GM12878 (cell line): ENCODE measurements around the gene SHROOM1. TPM values are rescaled to one million over a fixed set of nuclear protein-coding genes. Genes with fewer than 3 reads are reported as not detected.

ENCODE experiments used
- ATAC-seq: fragments of 200-7000 bp; cut with Tn5 transposase; 3 replicates; pipeline ENCODE4 v1.9.1; 2020; ENCODE audit warnings: mild to moderate bottlenecking, moderate library complexity
- BruUV-seq: library from RNA; stranded (reverse); fragments of 400-500 nt; replicated peaks from 2 replicates; lab custom pipeline; 2021; lab: Mats Ljungman, UMichigan
- CTCF ChIA-PET: fragments of 300-600 bp; sonication (Branson Sonifier 250); formaldehyde crosslinking; extraction: SDS; loops from one replicate; lab custom pipeline; 2021; ENCODE audit warnings: inconsistent platforms; lab: Yijun Ruan, JAX
- POLR2A ChIA-PET: fragments of 350-600 bp; formaldehyde crosslinking; extraction: SDS; loops from one replicate; lab custom pipeline; 2021; ENCODE audit warnings: inconsistent platforms; lab: Charles Lee
- RAD21 ChIA-PET: fragments of 300-600 bp; sonication (Branson Sonifier 250); formaldehyde crosslinking; loops from one replicate; lab custom pipeline; 2023; ENCODE audit warnings: antibody characterized with exemption; ENCODE audit not compliant: unreplicated experiment; lab: Charles Lee
- SMC1A ChIA-PET: fragments of 300-600 bp; sonication (Branson Sonifier 250); formaldehyde crosslinking; loops from one replicate; lab custom pipeline; 2023; ENCODE audit not compliant: unreplicated experiment, uncharacterized antibody; lab: Charles Lee
- DNase-seq: peaks from one replicate; pipeline ENCODE4 v3.0.0-alpha.2; 2011; ENCODE audit warnings: low read depth, low spot score
- FAIRE-seq: peaks from 3 replicates; lab custom pipeline; 2011; peaks lifted over from hg19 to GRCh38; lab: Jason Lieb, UNC
- H2AFZ ChIP-seq: 2 replicates; pipeline ENCODE4 v1.6.0; 2011; ENCODE audit warnings: low read depth, low read length, control low read depth; ENCODE audit not compliant: control insufficient read depth
- H3K27ac ChIP-seq: 2 replicates; pipeline ENCODE4 v1.5.1; 2011; ENCODE audit warnings: control low read depth; ENCODE audit not compliant: control insufficient read depth, insufficient read depth
- H3K27me3 ChIP-seq, 2 experiments: replicated peaks in 1 of 2; 2 replicates each; pipeline versions ENCODE4 v1.6.0 to v1.6.1; 2011; ENCODE audit warnings: low read length in 1 of 2; ENCODE audit not compliant: control insufficient read depth in 2 of 2, insufficient read depth in 2 of 2
- H3K36me3 ChIP-seq, 2 experiments: 2 replicates each; pipeline ENCODE4 v1.5.1; 2011; ENCODE audit warnings: low read length in 1 of 2; ENCODE audit not compliant: control insufficient read depth in 2 of 2, insufficient read depth in 2 of 2
- H3K4me1 ChIP-seq: 2 replicates; pipeline ENCODE4 v1.6.1; 2011; ENCODE audit warnings: mild to moderate bottlenecking, low read length, moderate library complexity, mixed read lengths; ENCODE audit not compliant: control insufficient read depth, insufficient read depth
- H3K4me2 ChIP-seq: 2 replicates; pipeline ENCODE4 v1.6.0; 2011; ENCODE audit warnings: control low read depth; ENCODE audit not compliant: control insufficient read depth, insufficient read depth
- H3K4me3 ChIP-seq: fragments of 200-600 bp; sonication (generic); 2 replicates; pipeline ENCODE4 v1.5.1; 2016
- H3K79me2 ChIP-seq: 2 replicates; pipeline ENCODE4 v1.6.0; 2011; ENCODE audit warnings: low read length; ENCODE audit not compliant: control insufficient read depth, insufficient read depth
- H3K9ac ChIP-seq: 2 replicates; pipeline ENCODE4 v1.8.0; 2011; ENCODE audit warnings: low read length, control low read depth, mixed read lengths; ENCODE audit not compliant: control insufficient read depth, insufficient read depth
- H3K9me3 ChIP-seq: replicated peaks from 3 replicates; pipeline ENCODE4 v1.5.1; 2011; ENCODE audit warnings: mild to moderate bottlenecking, low read length; ENCODE audit not compliant: control insufficient read depth, insufficient read depth
- H4K20me1 ChIP-seq: 2 replicates; pipeline ENCODE4 v1.6.0; 2011; ENCODE audit not compliant: control insufficient read depth, insufficient read depth
- BACH1 ChIP-seq: fragments of 450-650 bp; IDR thresholded peaks from 2 replicates; pipeline ENCODE4 v1.6.1; 2017; ENCODE audit warnings: mild to moderate bottlenecking, borderline replicate concordance
- CREM ChIP-seq: IDR thresholded peaks from 2 replicates; pipeline ENCODE4 v1.6.1; 2014; ENCODE audit warnings: antibody characterized with exemption, low read depth
- EED ChIP-seq: sonication (generic); IDR thresholded peaks from 2 replicates; pipeline ENCODE4 v1.6.1; 2016; ENCODE audit warnings: antibody characterized with exemption, low read depth
- EP300 ChIP-seq, 2 experiments: fragments of 150-350 bp in 1 of 2; IDR thresholded peaks; 2 replicates each; pipeline ENCODE4 v1.6.1; 2011 to 2012; ENCODE audit warnings: low read depth in 2 of 2, low read length in 2 of 2, borderline replicate concordance in 1 of 2, improper control_type of control experiment in 1 of 2, inconsistent platforms in 1 of 2; ENCODE audit not compliant: control insufficient read depth in 1 of 2
- NRF1 ChIP-seq: conservative IDR thresholded peaks from 2 replicates; pipeline ENCODE4 v1.6.1; 2011; ENCODE audit warnings: mild to moderate bottlenecking, low read depth, low read length, improper control_type of control experiment
- PML ChIP-seq: IDR thresholded peaks from 2 replicates; pipeline ENCODE4 v1.6.1; 2012; ENCODE audit warnings: low read length, inconsistent platforms
- POLR2AphosphoS5 ChIP-seq: IDR thresholded peaks from 2 replicates; pipeline ENCODE4 v1.6.1; 2011; ENCODE audit warnings: mild to moderate bottlenecking, low read length, inconsistent platforms
- RCOR1 ChIP-seq: conservative IDR thresholded peaks from 2 replicates; pipeline ENCODE4 v1.6.1; 2012; ENCODE audit warnings: low read depth, low read length, improper control_type of control experiment
- SRF ChIP-seq, 2 experiments: IDR thresholded peaks; 2 replicates each; pipeline ENCODE4 v1.6.1; 2011; ENCODE audit warnings: low read depth in 2 of 2, low read length in 2 of 2, mild to moderate bottlenecking in 1 of 2, moderate library complexity in 1 of 2
- ZBED1 ChIP-seq: IDR thresholded peaks from 2 replicates; pipeline ENCODE4 v1.6.1; 2016; ENCODE audit warnings: borderline replicate concordance
- ZBTB11 ChIP-seq: fragments of 450-650 bp; formaldehyde crosslinking; IDR thresholded peaks from 2 replicates; pipeline ENCODE4 v1.5.0; 2022; ENCODE audit warnings: mild to moderate bottlenecking, missing genetic modification characterization
- ZNF207 ChIP-seq: fragments of 450-650 bp; IDR thresholded peaks from 2 replicates; pipeline ENCODE4 v1.6.1; 2014; ENCODE audit warnings: antibody characterized with exemption, mild to moderate bottlenecking, borderline replicate concordance
- ZSCAN29 ChIP-seq: fragments of 450-650 bp; IDR thresholded peaks from 2 replicates; pipeline ENCODE4 v1.6.1; 2017; ENCODE audit warnings: mild to moderate bottlenecking, moderate library complexity
- WGBS: methylation state at CpG from one replicate; pipeline ENCODE4 v1.1.6; 2016; ENCODE audit warnings: low lambda C conversion rate; ENCODE audit not compliant: insufficient replicate concordance, insufficient coverage; ENCODE audit errors: missing lambda C conversion rate; 5-methylcytosine and 5-hydroxymethylcytosine counted together
- in situ Hi-C: fragments of 300-500 bp; cut with MboI; formaldehyde crosslinking; loops from 9 replicates; pipeline ENCODE4 v1.14.3; 2018; ENCODE audit warnings: mixed read lengths
- intact Hi-C: fragments of 100-400 bp; cut with micrococcal nuclease; formaldehyde crosslinking; loops from one replicate; pipeline ENCODE4 v1.14.2; 2022; ENCODE audit not compliant: unreplicated experiment
- polyA plus RNA-seq, 11 experiments: library from polyadenylated mRNA; depleted of rRNA in 4 of 11; unstranded in 6 of 11; stranded (reverse) in 5 of 11; fragments of >200 nt; fragmentation: Nextera tagmentation in 4 of 11; fragmentation: Illumina TruSeq in 1 of 11; extraction: Ambion mirVana in 4 of 11; extraction: Trizol in 1 of 11; gene quantifications; 1 replicate in 1 of 11; 2 replicates in 10 of 11; pipeline versions ENCODE4 v1.2.1 to v1.2.3, GENCODE V29; 2011 to 2016; ENCODE audit warnings: inconsistent platforms in 2 of 11, missing spikeins in 2 of 11, low read depth in 1 of 11
- total RNA-seq, 4 experiments: library from RNA; depleted of rRNA in 3 of 4; stranded (reverse); fragments of >200 nt in 3 of 4; fragmentation: Illumina TruSeq in 1 of 4; extraction: Trizol in 1 of 4; gene quantifications; 2 replicates each; pipeline versions ENCODE4 v1.2.1 to v1.2.3, GENCODE V29; 2013 to 2021
- TF ChIP-seq, protein P1 (sequence below): fragments of 450-650 bp; IDR thresholded peaks from 2 replicates; pipeline ENCODE4 v1.6.1; 2017; ENCODE audit warnings: mild to moderate bottlenecking
- TF ChIP-seq, protein P2 (sequence below): fragments of 450-650 bp; conservative IDR thresholded peaks from 2 replicates; pipeline ENCODE4 v1.6.1; 2017; ENCODE audit warnings: mild to moderate bottlenecking, moderate library complexity
- TF ChIP-seq, protein P3 (sequence below): fragments of 450-650 bp; IDR thresholded peaks from 2 replicates; pipeline ENCODE4 v1.6.1; 2014; ENCODE audit warnings: mild to moderate bottlenecking

Gene SHROOM1
- total and polyA plus RNA-seq, 10 of the 15 experiments (the other 5 are each of a cell fraction or from before 2014, with no cell fraction given) = 0.05 to 3.9 (median 1.3) TPM

DNA sequence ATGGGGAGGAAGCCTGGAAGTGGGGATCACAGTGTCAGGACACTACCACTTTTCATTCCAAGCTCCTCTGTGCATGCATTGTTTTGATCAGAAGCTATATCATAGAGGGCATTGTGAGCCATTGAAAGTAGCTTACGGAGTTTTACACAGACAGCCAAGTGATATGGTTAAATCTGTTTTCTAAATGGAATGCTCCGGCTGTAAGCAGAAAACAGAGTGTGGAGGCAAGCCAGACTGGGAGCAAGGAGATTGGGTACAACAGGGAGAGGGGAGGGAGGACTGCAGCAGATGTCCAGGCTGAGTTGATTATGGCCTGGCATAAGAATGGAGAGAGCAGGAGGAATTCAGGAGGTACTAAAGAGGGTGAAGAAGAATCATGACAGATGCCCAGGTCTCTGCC lies 32.8 kb downstream of the SHROOM1 start:
- no peak overlapping the region for H3K27ac ChIP-seq
- BruUV-seq = no TSS peak
- POLR2A ChIA-PET = interaction anchor here (0.6 to 2.5 kb wide), 4 partner anchors 20 to 390 kb away, joined by 3 to 9 read pairs (median 5); partner anchors contain the start of gene SEPTIN8
- 45% methylated on average over 2 of the region's 2 CpGs for WGBS
- DNase-seq (no peak), FAIRE-seq (no peak), ATAC-seq (no peak)
- H3K9ac ChIP-seq = no peak overlapping the region
- no peak overlapping the region for H2AFZ ChIP-seq
- H3K4me3 ChIP-seq = no peak overlapping the region
- RAD21 ChIA-PET = interaction anchor here (0.6 to 1.3 kb wide), 7 partner anchors 10 to 412 kb away, joined by 3 to 5 read pairs (median 3); partner anchors contain the start of gene CCNI2
- H3K36me3 ChIP-seq = no peaks in the 10 kb centered on the region
- H3K4me1 ChIP-seq = no peaks in the 10 kb centered on the region
- SMC1A ChIA-PET = interaction anchor here (0.6 to 2.1 kb wide), 12 partner anchors 10 to 271 kb away, joined by 3 to 6 read pairs (median 3); no protein-coding TSS in a partner anchor
- intact Hi-C loops (no loop called here), in situ Hi-C loops (no loop called here)
- no peak overlapping the region for H3K4me2 ChIP-seq
- TF ChIP-seq POLR2AphosphoS5 (no peak), SRF (IDR thresholded peaks at IDR 0.05; ENCODE audit: low read depth in 2 of 2, low read length in 2 of 2) (no peak), EP300 (IDR thresholded peaks at IDR 0.05; ENCODE audit: borderline replicate concordance in 1 of 2, control insufficient read depth in 1 of 2, low read depth in 2 of 2, low read length in 2 of 2) (no peak), ZBTB11 (CRISPR knock-in tag) (no peak), BACH1 (no peak), ZBED1 (no peak), NRF1 (no peak), EED (no peak), ZSCAN29 (no peak), RCOR1 (no peak), ZNF207 (no peak), CREM (no peak), PML (no peak)
- TF ChIP-seq, protein P1, sequence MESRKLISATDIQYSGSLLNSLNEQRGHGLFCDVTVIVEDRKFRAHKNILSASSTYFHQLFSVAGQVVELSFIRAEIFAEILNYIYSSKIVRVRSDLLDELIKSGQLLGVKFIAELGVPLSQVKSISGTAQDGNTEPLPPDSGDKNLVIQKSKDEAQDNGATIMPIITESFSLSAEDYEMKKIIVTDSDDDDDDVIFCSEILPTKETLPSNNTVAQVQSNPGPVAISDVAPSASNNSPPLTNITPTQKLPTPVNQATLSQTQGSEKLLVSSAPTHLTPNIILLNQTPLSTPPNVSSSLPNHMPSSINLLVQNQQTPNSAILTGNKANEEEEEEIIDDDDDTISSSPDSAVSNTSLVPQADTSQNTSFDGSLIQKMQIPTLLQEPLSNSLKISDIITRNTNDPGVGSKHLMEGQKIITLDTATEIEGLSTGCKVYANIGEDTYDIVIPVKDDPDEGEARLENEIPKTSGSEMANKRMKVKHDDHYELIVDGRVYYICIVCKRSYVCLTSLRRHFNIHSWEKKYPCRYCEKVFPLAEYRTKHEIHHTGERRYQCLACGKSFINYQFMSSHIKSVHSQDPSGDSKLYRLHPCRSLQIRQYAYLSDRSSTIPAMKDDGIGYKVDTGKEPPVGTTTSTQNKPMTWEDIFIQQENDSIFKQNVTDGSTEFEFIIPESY = no peak
- TF ChIP-seq, protein P2, sequence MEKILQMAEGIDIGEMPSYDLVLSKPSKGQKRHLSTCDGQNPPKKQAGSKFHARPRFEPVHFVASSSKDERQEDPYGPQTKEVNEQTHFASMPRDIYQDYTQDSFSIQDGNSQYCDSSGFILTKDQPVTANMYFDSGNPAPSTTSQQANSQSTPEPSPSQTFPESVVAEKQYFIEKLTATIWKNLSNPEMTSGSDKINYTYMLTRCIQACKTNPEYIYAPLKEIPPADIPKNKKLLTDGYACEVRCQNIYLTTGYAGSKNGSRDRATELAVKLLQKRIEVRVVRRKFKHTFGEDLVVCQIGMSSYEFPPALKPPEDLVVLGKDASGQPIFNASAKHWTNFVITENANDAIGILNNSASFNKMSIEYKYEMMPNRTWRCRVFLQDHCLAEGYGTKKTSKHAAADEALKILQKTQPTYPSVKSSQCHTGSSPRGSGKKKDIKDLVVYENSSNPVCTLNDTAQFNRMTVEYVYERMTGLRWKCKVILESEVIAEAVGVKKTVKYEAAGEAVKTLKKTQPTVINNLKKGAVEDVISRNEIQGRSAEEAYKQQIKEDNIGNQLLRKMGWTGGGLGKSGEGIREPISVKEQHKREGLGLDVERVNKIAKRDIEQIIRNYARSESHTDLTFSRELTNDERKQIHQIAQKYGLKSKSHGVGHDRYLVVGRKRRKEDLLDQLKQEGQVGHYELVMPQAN = no peak
- TF ChIP-seq, protein P3, sequence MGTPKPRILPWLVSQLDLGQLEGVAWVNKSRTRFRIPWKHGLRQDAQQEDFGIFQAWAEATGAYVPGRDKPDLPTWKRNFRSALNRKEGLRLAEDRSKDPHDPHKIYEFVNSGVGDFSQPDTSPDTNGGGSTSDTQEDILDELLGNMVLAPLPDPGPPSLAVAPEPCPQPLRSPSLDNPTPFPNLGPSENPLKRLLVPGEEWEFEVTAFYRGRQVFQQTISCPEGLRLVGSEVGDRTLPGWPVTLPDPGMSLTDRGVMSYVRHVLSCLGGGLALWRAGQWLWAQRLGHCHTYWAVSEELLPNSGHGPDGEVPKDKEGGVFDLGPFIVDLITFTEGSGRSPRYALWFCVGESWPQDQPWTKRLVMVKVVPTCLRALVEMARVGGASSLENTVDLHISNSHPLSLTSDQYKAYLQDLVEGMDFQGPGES = no peak
- CTCF ChIA-PET = interaction anchor here (1.2 to 2.4 kb wide), 4 partner anchors 10 to 271 kb away, joined by 3 to 9 read pairs (median 3); no protein-coding TSS in a partner anchor
- no peaks in the 10 kb centered on the region for H3K27me3 ChIP-seq
- no peaks in the 10 kb centered on the region; the same call in 2 of the 3 replicates for H3K9me3 ChIP-seq
- no peaks in the 10 kb centered on the region for H4K20me1 ChIP-seq
- H3K79me2 ChIP-seq = no peaks in the 10 kb centered on the region
